ENCODE data around the gene TNNI3. TPM values are rescaled to one million over a fixed set of nuclear protein-coding genes. Genes with fewer than 3 reads are reported as not detected.
A peak's percentile ranks its signal among the peaks of the same experiment; 100 is the strongest.

The TNNI3 gene
- total RNA-seq, 1 experiment from 2014 or later = 15.0 TPM

DNA sequence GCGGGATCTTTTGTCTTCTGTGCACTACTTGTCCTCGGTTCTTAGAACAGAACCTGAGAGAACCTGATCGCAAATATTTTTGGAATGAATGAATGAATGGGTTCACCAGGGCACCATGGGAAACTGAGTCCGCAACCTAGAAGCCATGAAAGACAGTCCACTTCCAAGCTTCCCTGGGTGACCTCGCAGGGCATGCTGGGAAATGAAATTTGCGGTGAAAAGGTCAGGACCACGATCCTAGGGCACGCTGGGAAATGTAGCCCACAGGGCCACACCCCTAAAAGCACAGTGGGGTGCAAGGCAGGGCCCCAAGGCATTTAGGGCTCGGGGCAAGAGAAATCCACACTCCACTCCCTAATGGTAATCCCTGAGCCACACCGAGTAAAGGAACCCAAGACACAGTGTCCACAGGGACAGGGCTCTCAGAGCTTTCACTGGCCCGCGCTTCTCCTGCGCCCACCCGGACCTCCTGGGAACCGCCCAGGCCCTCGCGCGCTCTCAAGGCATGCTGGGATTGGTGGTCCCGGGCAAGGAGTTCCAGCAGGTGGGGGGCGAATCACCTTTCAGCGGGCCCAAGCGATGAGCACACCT lies 39.0 kb downstream of the TNNI3 start:
- ATAC-seq (peak; percentile 52), DNase-seq (ENCODE audit: low spot score) (peak; percentile 93)
- Mint-ChIP-seq H3K27me3 (ENCODE audit: low read depth) (peaks cover 28% of the 10 kb centered on the region), H3K4me1 (peaks cover 29% of the 10 kb centered on the region), H3K27ac (peak overlapping the region; percentile 97), H3K4me3 (peak overlapping the region; percentile 97), H3K36me3 (no peaks in the 10 kb centered on the region), H3K9me3 (no peaks in the 10 kb centered on the region)
- POLR2A ChIA-PET = interaction anchor here (0.5 to 1.9 kb wide), 6 partner anchors 12 to 218 kb away, joined by 3 to 7 read pairs (median 4); no protein-coding TSS in a partner anchor
- CTCF ChIA-PET = interaction anchor here (1.0 to 4.3 kb wide), 15 partner anchors 15 to 679 kb away, joined by 3 to 28 read pairs (median 7); partner anchors contain the start of genes DNAAF3 and KMT5C
- TF ChIP-seq ZNF263 (CRISPR knock-in tag; IDR thresholded peaks at IDR 0.05; ENCODE audit: low read depth) (no peak), FOXK1 (CRISPR knock-in tag; IDR thresholded peaks at IDR 0.05) (no peak), RELA (CRISPR knock-in tag; IDR thresholded peaks at IDR 0.05; ENCODE audit: borderline replicate concordance) (no peak), SMAD3 (CRISPR knock-in tag; IDR thresholded peaks at IDR 0.05; ENCODE audit: borderline replicate concordance) (no peak), ZNF219 (CRISPR knock-in tag; IDR thresholded peaks at IDR 0.05; ENCODE audit: borderline replicate concordance) (no peak), ZNF671 (CRISPR knock-in tag; IDR thresholded peaks at IDR 0.05) (no peak), JAZF1 (CRISPR knock-in tag; IDR thresholded peaks at IDR 0.05) (no peak), SP1 (CRISPR knock-in tag; conservative IDR thresholded peaks at IDR 0.05) (peak; percentile 57; the same call in 1 of the 2 replicates), HMGA2 (CRISPR knock-in tag; IDR thresholded peaks at IDR 0.05) (no peak), JUN (CRISPR knock-in tag; IDR thresholded peaks at IDR 0.05) (no peak), ELF4 (CRISPR knock-in tag; IDR thresholded peaks at IDR 0.05; ENCODE audit: low read depth) (no peak), NR1H2 (CRISPR knock-in tag; IDR thresholded peaks at IDR 0.05) (no peak), CBFB (CRISPR knock-in tag; IDR thresholded peaks at IDR 0.05; ENCODE audit: low read depth) (peak; percentile 76; the same call in 1 of the 2 replicates), ETV6 (CRISPR knock-in tag; IDR thresholded peaks at IDR 0.05) (peak; percentile 56), ZNF317 (CRISPR knock-in tag; IDR thresholded peaks at IDR 0.05; ENCODE audit: borderline replicate concordance, low read depth) (no peak), TEAD4 (CRISPR knock-in tag; IDR thresholded peaks at IDR 0.05) (no peak), ZNF396 (CRISPR knock-in tag; IDR thresholded peaks at IDR 0.05; ENCODE audit: borderline replicate concordance) (no peak), NR3C1 (CRISPR knock-in tag; conservative IDR thresholded peaks at IDR 0.05; ENCODE audit: low read depth) (no peak), GRHL2 (CRISPR knock-in tag; IDR thresholded peaks at IDR 0.05; ENCODE audit: insufficient replicate concordance, severe bottlenecking) (no peak), NFYB (CRISPR knock-in tag; conservative IDR thresholded peaks at IDR 0.05; ENCODE audit: low read depth) (no peak), TCF7 (CRISPR knock-in tag; IDR thresholded peaks at IDR 0.05; ENCODE audit: low read depth) (no peak), GTF2I (CRISPR knock-in tag; conservative IDR thresholded peaks at IDR 0.05) (no peak)
- TF ChIP-seq, protein P1, sequence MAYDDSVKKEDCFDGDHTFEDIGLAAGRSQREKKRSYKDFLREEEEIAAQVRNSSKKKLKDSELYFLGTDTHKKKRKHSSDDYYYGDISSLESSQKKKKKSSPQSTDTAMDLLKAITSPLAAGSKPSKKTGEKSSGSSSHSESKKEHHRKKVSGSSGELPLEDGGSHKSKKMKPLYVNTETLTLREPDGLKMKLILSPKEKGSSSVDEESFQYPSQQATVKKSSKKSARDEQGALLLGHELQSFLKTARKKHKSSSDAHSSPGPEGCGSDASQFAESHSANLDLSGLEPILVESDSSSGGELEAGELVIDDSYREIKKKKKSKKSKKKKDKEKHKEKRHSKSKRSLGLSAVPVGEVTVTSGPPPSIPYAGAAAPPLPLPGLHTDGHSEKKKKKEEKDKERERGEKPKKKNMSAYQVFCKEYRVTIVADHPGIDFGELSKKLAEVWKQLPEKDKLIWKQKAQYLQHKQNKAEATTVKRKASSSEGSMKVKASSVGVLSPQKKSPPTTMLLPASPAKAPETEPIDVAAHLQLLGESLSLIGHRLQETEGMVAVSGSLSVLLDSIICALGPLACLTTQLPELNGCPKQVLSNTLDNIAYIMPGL (CRISPR knock-in tag; IDR thresholded peaks at IDR 0.05) = no peak
- TF ChIP-seq, protein P2, sequence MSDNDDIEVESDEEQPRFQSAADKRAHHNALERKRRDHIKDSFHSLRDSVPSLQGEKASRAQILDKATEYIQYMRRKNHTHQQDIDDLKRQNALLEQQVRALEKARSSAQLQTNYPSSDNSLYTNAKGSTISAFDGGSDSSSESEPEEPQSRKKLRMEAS (CRISPR knock-in tag; IDR thresholded peaks at IDR 0.05) = peak; percentile 43
- TF ChIP-seq, protein P3, sequence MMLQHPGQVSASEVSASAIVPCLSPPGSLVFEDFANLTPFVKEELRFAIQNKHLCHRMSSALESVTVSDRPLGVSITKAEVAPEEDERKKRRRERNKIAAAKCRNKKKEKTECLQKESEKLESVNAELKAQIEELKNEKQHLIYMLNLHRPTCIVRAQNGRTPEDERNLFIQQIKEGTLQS (CRISPR knock-in tag; conservative IDR thresholded peaks at IDR 0.05) = no peak
- TF ChIP-seq, protein P4, sequence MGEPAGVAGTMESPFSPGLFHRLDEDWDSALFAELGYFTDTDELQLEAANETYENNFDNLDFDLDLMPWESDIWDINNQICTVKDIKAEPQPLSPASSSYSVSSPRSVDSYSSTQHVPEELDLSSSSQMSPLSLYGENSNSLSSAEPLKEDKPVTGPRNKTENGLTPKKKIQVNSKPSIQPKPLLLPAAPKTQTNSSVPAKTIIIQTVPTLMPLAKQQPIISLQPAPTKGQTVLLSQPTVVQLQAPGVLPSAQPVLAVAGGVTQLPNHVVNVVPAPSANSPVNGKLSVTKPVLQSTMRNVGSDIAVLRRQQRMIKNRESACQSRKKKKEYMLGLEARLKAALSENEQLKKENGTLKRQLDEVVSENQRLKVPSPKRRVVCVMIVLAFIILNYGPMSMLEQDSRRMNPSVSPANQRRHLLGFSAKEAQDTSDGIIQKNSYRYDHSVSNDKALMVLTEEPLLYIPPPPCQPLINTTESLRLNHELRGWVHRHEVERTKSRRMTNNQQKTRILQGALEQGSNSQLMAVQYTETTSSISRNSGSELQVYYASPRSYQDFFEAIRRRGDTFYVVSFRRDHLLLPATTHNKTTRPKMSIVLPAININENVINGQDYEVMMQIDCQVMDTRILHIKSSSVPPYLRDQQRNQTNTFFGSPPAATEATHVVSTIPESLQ (CRISPR knock-in tag; IDR thresholded peaks at IDR 0.05) = no peak
- TF ChIP-seq, protein P5, sequence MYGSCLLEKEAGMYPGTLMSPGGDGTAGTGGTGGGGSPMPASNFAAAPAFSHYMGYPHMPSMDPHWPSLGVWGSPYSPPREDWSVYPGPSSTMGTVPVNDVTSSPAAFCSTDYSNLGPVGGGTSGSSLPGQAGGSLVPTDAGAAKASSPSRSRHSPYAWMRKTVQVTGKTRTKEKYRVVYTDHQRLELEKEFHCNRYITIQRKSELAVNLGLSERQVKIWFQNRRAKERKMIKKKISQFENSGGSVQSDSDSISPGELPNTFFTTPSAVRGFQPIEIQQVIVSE (CRISPR knock-in tag; IDR thresholded peaks at IDR 0.05; ENCODE audit: borderline replicate concordance) = no peak
- TF ChIP-seq, protein P6, sequence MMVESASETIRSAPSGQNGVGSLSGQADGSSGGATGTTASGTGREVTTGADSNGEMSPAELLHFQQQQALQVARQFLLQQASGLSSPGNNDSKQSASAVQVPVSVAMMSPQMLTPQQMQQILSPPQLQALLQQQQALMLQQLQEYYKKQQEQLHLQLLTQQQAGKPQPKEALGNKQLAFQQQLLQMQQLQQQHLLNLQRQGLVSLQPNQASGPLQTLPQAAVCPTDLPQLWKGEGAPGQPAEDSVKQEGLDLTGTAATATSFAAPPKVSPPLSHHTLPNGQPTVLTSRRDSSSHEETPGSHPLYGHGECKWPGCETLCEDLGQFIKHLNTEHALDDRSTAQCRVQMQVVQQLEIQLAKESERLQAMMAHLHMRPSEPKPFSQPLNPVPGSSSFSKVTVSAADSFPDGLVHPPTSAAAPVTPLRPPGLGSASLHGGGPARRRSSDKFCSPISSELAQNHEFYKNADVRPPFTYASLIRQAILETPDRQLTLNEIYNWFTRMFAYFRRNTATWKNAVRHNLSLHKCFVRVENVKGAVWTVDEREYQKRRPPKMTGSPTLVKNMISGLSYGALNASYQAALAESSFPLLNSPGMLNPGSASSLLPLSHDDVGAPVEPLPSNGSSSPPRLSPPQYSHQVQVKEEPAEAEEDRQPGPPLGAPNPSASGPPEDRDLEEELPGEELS (CRISPR knock-in tag; IDR thresholded peaks at IDR 0.05) = 0 out of 2 replicates have a peak, but pooled peaks have one; percentile 54
- TF ChIP-seq, protein P7, sequence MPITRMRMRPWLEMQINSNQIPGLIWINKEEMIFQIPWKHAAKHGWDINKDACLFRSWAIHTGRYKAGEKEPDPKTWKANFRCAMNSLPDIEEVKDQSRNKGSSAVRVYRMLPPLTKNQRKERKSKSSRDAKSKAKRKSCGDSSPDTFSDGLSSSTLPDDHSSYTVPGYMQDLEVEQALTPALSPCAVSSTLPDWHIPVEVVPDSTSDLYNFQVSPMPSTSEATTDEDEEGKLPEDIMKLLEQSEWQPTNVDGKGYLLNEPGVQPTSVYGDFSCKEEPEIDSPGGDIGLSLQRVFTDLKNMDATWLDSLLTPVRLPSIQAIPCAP (CRISPR knock-in tag; IDR thresholded peaks at IDR 0.05) = no peak
- TF ChIP-seq, protein P8, sequence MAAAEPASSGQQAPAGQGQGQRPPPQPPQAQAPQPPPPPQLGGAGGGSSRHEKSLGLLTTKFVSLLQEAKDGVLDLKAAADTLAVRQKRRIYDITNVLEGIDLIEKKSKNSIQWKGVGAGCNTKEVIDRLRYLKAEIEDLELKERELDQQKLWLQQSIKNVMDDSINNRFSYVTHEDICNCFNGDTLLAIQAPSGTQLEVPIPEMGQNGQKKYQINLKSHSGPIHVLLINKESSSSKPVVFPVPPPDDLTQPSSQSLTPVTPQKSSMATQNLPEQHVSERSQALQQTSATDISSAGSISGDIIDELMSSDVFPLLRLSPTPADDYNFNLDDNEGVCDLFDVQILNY (CRISPR knock-in tag; IDR thresholded peaks at IDR 0.05) = peak; percentile 67; the same call in 1 of the 2 replicates

Data from WTC11 (cell line).